Measurements from ENCODE around the gene RAB11FIP5.

Gene RAB11FIP5

DNA sequence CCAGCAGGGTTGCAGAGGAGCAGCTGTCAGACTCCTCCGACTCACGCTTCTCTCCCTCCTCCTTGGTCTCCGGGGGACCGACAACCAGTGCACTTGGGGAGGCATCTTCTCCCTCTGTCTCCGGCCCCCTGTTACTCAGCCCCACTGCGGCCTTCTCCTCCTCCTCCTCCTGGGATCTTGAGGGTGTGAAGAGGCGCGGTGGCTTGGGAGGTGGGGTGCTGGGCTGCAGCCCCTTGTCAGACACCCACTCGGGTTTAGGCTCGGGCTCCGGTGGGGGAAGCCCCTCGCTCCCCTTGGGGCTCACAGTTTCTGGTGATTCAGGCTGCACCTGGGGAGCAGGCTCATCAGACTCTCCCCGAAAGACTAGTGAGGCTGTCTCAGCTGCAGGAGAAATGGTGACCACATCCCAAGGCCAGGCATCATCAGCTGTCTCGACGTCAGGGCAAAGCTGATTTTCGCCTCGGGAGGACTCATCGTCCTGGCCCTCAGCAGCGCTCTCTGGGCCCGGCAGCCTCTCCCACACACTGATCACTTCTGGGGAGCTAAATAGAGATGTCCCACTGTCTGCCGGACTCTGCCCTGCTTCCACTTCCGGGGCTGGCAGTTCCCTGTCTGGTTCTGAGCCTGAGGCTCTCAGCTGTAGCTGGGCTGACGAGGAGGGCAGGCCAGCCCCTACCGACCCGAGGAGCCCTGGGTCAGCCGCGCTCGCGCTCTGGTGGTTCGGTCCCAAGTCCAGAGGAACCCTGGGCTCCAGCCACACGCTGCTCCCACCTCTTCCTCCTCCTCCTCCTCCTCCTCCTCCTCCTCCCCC, 32.2 kb downstream of the RAB11FIP5 start:
- no peak overlapping the region for H3K27ac ChIP-seq (ENCODE audit: low read length)
- H3K9ac ChIP-seq (ENCODE audit: low read depth, low read length) = no peak overlapping the region
- H3K4me3 ChIP-seq (ENCODE audit: low read length) = no peak overlapping the region
- H3K36me3 ChIP-seq (ENCODE audit: insufficient read depth, low read depth, low read length) = no peaks in the 10 kb centered on the region
- no peaks in the 10 kb centered on the region for H3K9me3 ChIP-seq (ENCODE audit: insufficient read depth, low read depth, low read length)
- peaks cover 9% of the 10 kb centered on the region; the same call in 1 of the 2 replicates for H3K4me1 ChIP-seq (ENCODE audit: insufficient read depth, low read length)
- H3K27me3 ChIP-seq (ENCODE audit: insufficient read depth, low read length) = no peaks in the 10 kb centered on the region

DNA sequence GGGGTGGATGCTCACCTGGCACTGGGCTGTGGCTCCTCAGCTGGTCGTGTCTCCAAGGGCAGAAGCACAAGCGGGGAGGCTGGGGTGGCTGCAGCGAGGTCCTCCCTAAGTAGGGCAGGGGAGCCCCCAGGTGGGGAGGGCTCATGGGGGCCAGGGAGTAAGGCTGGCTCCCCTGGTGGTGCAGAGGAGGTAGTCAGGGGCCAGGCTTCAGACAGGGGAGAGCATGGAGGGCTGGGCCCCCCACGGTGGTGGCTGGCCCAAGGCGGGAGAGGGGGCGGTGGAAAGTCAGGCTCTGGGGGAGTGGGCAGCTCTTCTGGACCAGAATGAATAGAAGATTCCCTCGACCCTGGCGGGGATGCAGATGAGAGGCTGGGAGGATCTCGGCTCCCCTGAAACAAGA, 33.1 kb downstream of the RAB11FIP5 start:
- Histone ChIP-seq H3K9ac (ENCODE audit: low read depth, low read length) (no peak overlapping the region), H3K9me3 (ENCODE audit: insufficient read depth, low read depth, low read length) (no peaks in the 10 kb centered on the region), H3K4me1 (ENCODE audit: insufficient read depth, low read length) (peaks cover 4% of the 10 kb centered on the region; the same call in 1 of the 2 replicates)

DNA sequence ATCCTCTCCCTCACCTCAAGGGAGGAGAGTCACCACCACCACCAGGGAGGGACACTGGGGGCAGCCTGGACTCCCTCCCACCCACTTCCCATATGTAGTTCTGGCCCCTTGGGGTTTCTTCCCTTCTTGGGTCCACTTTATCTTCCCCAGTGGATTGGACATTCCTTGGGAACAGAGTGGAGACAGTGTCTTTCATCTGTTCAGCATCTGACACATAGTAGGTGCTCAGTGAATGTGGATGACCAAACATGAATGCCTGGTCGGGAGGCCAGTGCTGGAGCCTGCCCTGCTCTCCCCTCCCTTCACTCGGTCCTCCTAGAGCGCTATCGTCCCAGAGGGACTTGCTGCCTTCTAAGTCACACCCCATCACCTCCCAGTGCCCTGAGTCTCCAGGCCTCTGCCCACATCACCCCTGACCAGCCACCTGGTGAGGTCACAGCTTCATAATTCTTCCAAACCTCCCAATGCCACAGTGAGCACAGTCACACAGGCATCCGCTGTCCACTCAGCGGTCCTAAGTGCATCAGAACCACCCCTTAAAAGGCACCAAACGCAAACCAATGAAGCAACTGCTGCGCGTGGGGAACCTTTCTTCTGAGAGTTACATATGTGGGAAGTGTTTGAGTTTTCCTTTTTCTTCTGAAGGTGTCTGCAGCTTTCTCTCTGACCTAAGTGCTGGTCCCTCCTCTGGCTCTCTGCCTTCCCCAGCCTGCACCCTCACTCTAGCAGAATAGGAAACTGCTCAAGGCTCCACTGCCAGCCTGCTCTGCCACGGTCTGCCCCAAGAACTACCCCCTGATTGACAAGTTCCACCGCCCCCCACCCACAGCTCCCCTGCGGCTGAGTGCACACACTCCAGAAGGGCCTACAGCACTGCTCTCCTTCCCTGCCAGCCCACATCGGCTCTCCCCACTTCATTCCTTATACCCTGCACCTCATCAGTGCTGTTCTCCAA, 34.0 kb downstream of the RAB11FIP5 start:
- H3K4me3 ChIP-seq (ENCODE audit: low read length) = no peak overlapping the region
- peaks cover 4% of the 10 kb centered on the region; the same call in 1 of the 2 replicates for H3K4me1 ChIP-seq (ENCODE audit: insufficient read depth, low read length)
- H3K36me3 ChIP-seq (ENCODE audit: insufficient read depth, low read depth, low read length) = no peaks in the 10 kb centered on the region
- no peaks in the 10 kb centered on the region for H3K9me3 ChIP-seq (ENCODE audit: insufficient read depth, low read depth, low read length)
- no peaks in the 10 kb centered on the region for H3K27me3 ChIP-seq (ENCODE audit: insufficient read depth, low read length)
- H3K27ac ChIP-seq (ENCODE audit: low read length) = no peak overlapping the region
- H3K9ac ChIP-seq (ENCODE audit: low read depth, low read length) = no peak overlapping the region

More for the DNA sequence above, 33.1 kb downstream of the RAB11FIP5 start:
- H3K4me3 ChIP-seq (ENCODE audit: low read length) = no peak overlapping the region
- H3K27ac ChIP-seq (ENCODE audit: low read length) = no peak overlapping the region
- H3K36me3 ChIP-seq (ENCODE audit: insufficient read depth, low read depth, low read length) = no peaks in the 10 kb centered on the region
- no peaks in the 10 kb centered on the region for H3K27me3 ChIP-seq (ENCODE audit: insufficient read depth, low read length)

DNA sequence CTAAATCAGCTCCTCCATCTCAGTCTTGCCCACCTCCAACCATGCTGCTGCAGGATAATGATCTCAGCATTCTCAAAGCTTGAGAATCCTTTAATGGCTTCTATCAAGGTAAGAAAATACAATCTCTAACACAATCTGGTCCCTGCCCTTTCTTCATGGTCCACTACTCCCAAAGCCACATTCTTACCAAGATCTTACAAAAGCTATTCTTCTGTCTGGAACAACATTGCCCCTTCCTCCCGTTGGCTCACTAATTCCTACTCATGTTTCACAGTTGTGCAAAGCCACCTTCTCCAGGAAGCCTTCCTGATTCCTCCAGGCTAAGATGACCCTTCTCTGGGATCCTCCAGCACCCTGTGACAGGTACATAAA, 35.3 kb downstream of the RAB11FIP5 start:
- no peaks in the 10 kb centered on the region for H3K9me3 ChIP-seq (ENCODE audit: insufficient read depth, low read depth, low read length)
- peaks cover 4% of the 10 kb centered on the region; the same call in 1 of the 2 replicates for H3K4me1 ChIP-seq (ENCODE audit: insufficient read depth, low read length)
- no peak overlapping the region for H3K4me3 ChIP-seq (ENCODE audit: low read length)
- H3K36me3 ChIP-seq (ENCODE audit: insufficient read depth, low read depth, low read length) = no peaks in the 10 kb centered on the region
- H3K27ac ChIP-seq (ENCODE audit: low read length) = no peak overlapping the region
- H3K27me3 ChIP-seq (ENCODE audit: insufficient read depth, low read length) = no peaks in the 10 kb centered on the region; the same call in 1 of the 2 replicates
- H3K9ac ChIP-seq (ENCODE audit: low read depth, low read length) = no peak overlapping the region

DNA sequence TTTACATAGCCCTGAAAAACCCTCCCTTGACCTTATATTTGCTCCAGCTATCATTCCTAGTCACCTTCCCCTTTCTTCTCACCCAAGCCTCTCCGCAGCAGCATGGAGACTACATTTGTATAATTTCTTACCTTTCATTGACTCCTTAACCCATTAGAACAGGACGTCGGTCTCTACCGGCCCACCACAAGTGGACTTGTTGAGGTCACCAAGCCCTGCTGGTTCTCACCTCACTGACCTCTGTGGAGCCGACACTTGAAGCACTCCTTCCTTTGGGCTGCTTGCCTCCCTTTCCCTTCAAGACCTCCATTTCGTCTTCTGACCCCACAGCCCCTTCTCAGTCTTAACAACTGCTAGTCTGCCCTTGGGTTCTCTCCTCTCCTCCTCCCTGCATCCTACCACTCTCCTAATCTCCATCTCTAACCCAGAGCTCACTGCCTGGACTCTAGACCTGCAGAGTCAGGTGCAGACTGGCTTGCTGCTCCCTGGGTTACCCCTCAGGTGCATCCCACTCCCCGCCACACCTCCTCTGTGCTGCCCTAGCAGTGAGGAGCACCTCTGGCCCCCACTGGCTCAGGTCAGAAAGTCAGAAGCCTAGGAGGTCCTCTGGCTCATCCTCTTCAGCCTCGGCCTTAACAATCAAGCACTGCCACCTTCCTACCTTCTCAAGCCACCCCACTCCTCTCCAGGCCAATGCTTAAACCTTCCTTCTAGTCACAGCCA, 35.9 kb downstream of the RAB11FIP5 start:
- Histone ChIP-seq H3K36me3 (ENCODE audit: insufficient read depth, low read depth, low read length) (no peaks in the 10 kb centered on the region), H3K9me3 (ENCODE audit: insufficient read depth, low read depth, low read length) (no peaks in the 10 kb centered on the region), H3K4me1 (ENCODE audit: insufficient read depth, low read length) (peaks cover 4% of the 10 kb centered on the region; the same call in 1 of the 2 replicates), H3K4me3 (ENCODE audit: low read length) (no peak overlapping the region), H3K9ac (ENCODE audit: low read depth, low read length) (no peak overlapping the region), H3K27me3 (ENCODE audit: insufficient read depth, low read length) (peaks cover 5% of the 10 kb centered on the region; the same call in 1 of the 2 replicates), H3K27ac (ENCODE audit: low read length) (no peak overlapping the region)

DNA sequence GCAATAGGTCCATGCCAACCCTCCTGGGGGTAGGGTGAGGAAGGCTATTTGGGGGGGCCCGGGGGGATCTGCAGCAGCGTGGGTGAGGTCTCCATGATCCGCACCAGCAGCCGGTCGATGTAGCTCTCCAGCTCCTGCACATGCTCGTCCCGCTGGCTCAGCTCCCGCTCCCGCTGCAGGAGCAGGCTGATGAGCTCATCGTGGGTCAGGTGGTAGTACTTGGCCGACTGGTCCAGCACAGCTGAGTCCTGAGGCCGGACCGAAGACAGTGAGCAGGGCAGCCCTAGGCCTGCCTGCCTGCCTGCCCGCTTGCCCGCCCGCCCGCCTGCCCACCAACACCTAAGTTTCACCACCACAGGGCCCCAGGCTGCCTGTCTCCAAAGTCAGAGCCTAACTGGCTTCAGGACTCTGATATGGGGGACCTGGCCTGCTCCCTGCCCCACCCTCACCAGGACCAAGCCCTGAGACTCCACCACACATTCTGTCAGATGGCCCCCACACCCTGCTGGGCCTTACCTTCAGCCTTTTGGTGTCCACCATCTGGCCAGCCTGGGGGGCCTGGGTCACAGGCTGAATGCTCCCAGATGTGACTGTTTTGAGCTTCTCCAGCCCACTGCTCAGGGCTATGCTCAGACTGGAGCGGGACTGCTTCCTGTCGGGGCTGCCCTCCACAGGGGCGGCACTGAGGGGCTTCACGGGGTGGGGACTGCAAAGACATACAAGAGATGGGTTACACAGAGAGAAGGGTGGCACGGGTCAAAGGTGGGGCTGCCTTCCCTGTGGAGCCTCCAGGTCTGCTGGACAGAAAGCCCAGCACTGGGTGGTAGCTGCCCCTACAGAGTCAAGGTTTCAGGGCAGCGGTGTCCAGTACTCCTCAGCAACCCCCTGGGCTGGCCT, 37.0 kb downstream of the RAB11FIP5 start:
- H3K27ac ChIP-seq (ENCODE audit: low read length) = no peak overlapping the region
- H3K9ac ChIP-seq (ENCODE audit: low read depth, low read length) = no peak overlapping the region
- no peaks in the 10 kb centered on the region for H3K4me1 ChIP-seq (ENCODE audit: insufficient read depth, low read length)
- H3K36me3 ChIP-seq (ENCODE audit: insufficient read depth, low read depth, low read length) = no peaks in the 10 kb centered on the region
- H3K4me3 ChIP-seq (ENCODE audit: low read length) = no peak overlapping the region
- H3K9me3 ChIP-seq (ENCODE audit: insufficient read depth, low read depth, low read length) = no peaks in the 10 kb centered on the region
- H3K27me3 ChIP-seq (ENCODE audit: insufficient read depth, low read length) = peaks cover 5% of the 10 kb centered on the region; the same call in 1 of the 2 replicates

DNA sequence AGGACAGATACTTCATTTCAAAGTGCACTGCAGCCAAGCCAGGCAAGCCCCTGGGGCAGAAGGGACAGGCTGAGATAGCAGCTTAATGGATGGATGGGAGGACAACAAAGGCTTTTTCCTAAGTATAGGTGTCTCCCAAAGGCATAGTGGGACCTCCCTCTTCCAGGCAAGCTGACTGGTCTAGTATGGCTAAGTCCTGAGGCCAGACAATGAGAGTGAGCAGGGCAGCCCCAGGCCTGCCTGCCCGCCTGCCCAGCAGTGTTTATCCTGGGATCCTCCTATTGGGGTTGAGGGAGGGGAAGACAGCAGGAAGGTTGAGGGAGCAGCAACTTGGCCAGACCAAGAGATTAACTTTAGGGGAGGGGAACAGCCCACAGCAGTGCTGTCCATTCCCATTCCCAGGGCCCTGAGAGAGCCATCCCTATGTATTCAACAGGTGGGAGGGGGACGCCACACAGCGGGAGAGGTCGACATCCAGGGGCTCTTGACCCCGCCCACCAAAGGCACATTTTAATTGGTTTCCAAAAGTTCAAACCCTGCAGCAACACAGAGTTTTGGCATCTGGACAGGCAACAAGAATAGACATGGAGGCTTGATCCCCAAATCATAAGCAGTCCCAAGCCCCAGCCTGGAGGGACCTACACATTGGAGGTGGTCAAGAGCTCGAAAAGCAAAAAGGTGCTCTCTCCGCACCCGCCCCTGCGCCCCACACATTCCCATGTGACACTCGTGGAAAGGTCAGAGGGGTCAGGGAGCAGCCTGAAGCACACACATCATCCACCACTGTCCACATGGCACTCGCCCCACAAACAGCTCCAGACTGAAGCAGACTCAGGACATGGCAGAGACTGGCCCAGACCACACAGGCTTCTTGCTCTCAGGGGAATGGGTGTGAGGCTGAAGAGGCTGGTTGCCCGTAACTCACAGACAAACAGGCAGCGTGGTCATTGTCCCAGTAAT, 38.4 kb downstream of the RAB11FIP5 start:
- Histone ChIP-seq H3K36me3 (ENCODE audit: insufficient read depth, low read depth, low read length) (no peaks in the 10 kb centered on the region), H3K4me1 (ENCODE audit: insufficient read depth, low read length) (peaks cover 6% of the 10 kb centered on the region), H3K27ac (ENCODE audit: low read length) (no peak overlapping the region), H3K9ac (ENCODE audit: low read depth, low read length) (no peak overlapping the region), H3K4me3 (ENCODE audit: low read length) (no peak overlapping the region), H3K9me3 (ENCODE audit: insufficient read depth, low read depth, low read length) (no peaks in the 10 kb centered on the region), H3K27me3 (ENCODE audit: insufficient read depth, low read length) (peaks cover 5% of the 10 kb centered on the region; the same call in 1 of the 2 replicates)

DNA sequence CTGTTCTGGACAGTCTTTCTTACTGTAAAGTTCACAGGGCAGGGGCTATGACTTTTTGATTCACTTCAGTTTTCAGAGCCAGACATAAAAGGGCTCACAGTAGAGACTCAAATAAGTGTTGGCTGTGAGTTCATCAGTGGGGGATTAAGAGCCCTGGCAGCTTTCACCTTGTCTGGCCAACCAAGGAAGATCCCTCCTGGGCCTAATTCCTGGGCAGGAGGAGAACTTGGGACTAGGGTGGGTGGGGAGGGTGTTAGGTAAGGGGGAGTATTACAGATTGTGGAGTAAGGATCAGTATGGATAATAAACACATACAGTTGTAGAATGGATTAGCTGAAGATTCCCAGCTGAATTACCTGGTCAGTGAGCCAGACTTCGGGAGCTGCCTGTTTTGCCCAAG, 40.3 kb downstream of the RAB11FIP5 start:
- Histone ChIP-seq H3K4me3 (ENCODE audit: low read length) (peak overlapping the region; percentile 86), H3K27ac (ENCODE audit: low read length) (no peak overlapping the region), H3K4me1 (ENCODE audit: insufficient read depth, low read length) (peaks cover 12% of the 10 kb centered on the region), H3K9me3 (ENCODE audit: insufficient read depth, low read depth, low read length) (no peaks in the 10 kb centered on the region), H3K27me3 (ENCODE audit: insufficient read depth, low read length) (peaks cover 5% of the 10 kb centered on the region; the same call in 1 of the 2 replicates), H3K9ac (ENCODE audit: low read depth, low read length) (peak overlapping the region; percentile 96), H3K36me3 (ENCODE audit: insufficient read depth, low read depth, low read length) (no peaks in the 10 kb centered on the region)

DNA sequence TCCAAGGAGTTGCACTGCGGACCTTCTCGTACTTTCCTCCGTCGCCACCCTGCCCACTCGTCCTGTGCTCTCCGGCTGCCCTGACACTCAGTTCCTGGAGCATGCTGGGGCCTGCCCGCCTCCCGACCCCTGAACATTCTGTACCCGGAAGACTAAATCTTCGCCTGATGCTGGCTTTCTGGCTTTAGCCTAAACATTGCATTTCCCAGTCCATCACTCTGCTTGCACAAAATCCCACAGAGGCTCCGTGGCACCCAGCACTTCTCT, 40.7 kb downstream of the RAB11FIP5 start:
- no peak overlapping the region for H3K27ac ChIP-seq (ENCODE audit: low read length)

More for the DNA sequence above, 40.7 kb downstream of the RAB11FIP5 start:
- H3K36me3 ChIP-seq (ENCODE audit: insufficient read depth, low read depth, low read length) = no peaks in the 10 kb centered on the region
- H3K4me3 ChIP-seq (ENCODE audit: low read length) = peak overlapping the region; percentile 86
- peak overlapping the region; percentile 96 for H3K9ac ChIP-seq (ENCODE audit: low read depth, low read length)
- H3K27me3 ChIP-seq (ENCODE audit: insufficient read depth, low read length) = peaks cover 5% of the 10 kb centered on the region; the same call in 1 of the 2 replicates
- no peaks in the 10 kb centered on the region for H3K9me3 ChIP-seq (ENCODE audit: insufficient read depth, low read depth, low read length)
- H3K4me1 ChIP-seq (ENCODE audit: insufficient read depth, low read length) = peaks cover 12% of the 10 kb centered on the region
